ENCODE measurements around the gene RABGAP1L. TPM values are rescaled to one million over a fixed set of nuclear protein-coding genes. Genes with fewer than 3 reads are reported as not detected.

Gene RABGAP1L
- polyA plus RNA-seq, 4 donors, result 20.6 to 53.9 (median 25.1) TPM

GRCh38 chr1:174657893-174658292, 498.6 kb downstream of the RABGAP1L start:
- Histone ChIP-seq H3K27ac (ENCODE audit: low read depth in 1 of 3, low read length in 2 of 3) (no peak overlapping the region), H3K27me3 (ENCODE audit: control insufficient read depth in 3 of 3, insufficient read depth in 3 of 3, low read length in 3 of 3) (no peaks in the 10 kb centered on the region), H3K36me3 (ENCODE audit: control insufficient read depth in 3 of 3, insufficient read depth in 2 of 3, low read depth in 1 of 3, low read length in 3 of 3) (peaks cover 0 to 3% (median 0%) of the 10 kb centered on the region in 3 donors), H3K9me3 (ENCODE audit: control insufficient read depth in 2 of 2, insufficient read depth in 1 of 2, low read depth in 1 of 2, low read length in 1 of 2) (peaks cover 0 to 5% of the 10 kb centered on the region in 2 donors), H3K4me3 (ENCODE audit: low read depth in 1 of 3, low read length in 3 of 3) (no peak overlapping the region), H3K4me1 (ENCODE audit: control insufficient read depth in 3 of 3, insufficient read depth in 2 of 3, low read depth in 1 of 3, low read length in 2 of 3) (peaks cover 0 to under 1% (median 0%) of the 10 kb centered on the region in 3 donors)
- WGBS, 3 donors, result 68 to 77% (median 72%) methylated on average over 1 of the region's 1 CpG
- no peak for FAIRE-seq
- DNase-seq, result no peak

GRCh38 chr1:174659823-174660222, 500.5 kb downstream of the RABGAP1L start:
- Histone ChIP-seq H3K27ac (ENCODE audit: low read depth in 1 of 3, low read length in 2 of 3) (no peak overlapping the region), H3K4me3 (ENCODE audit: low read depth in 1 of 3, low read length in 3 of 3) (no peak overlapping the region), H3K27me3 (ENCODE audit: control insufficient read depth in 3 of 3, insufficient read depth in 3 of 3, low read length in 3 of 3) (no peaks in the 10 kb centered on the region), H3K36me3 (ENCODE audit: control insufficient read depth in 3 of 3, insufficient read depth in 2 of 3, low read depth in 1 of 3, low read length in 3 of 3) (peaks cover 0 to 3% (median 0%) of the 10 kb centered on the region in 3 donors), H3K4me1 (ENCODE audit: control insufficient read depth in 3 of 3, insufficient read depth in 2 of 3, low read depth in 1 of 3, low read length in 2 of 3) (no peaks in the 10 kb centered on the region), H3K9me3 (ENCODE audit: control insufficient read depth in 2 of 2, insufficient read depth in 1 of 2, low read depth in 1 of 2, low read length in 1 of 2) (peaks cover 0 to 5% of the 10 kb centered on the region in 2 donors)
- FAIRE-seq (no peak), DNase-seq (no peak)
- 92 to 94% (median 92%) methylated on average over 3 of the region's 3 CpGs for WGBS, 3 donors

- Histone ChIP-seq H3K36me3 (ENCODE audit: control insufficient read depth in 3 of 3, insufficient read depth in 2 of 3, low read depth in 1 of 3, low read length in 3 of 3) (peaks cover 0 to 3% (median 0%) of the 10 kb centered on the region in 3 donors), H3K9me3 (ENCODE audit: control insufficient read depth in 2 of 2, insufficient read depth in 1 of 2, low read depth in 1 of 2, low read length in 1 of 2) (peaks cover 0 to 5% of the 10 kb centered on the region in 2 donors), H3K27me3 (ENCODE audit: control insufficient read depth in 3 of 3, insufficient read depth in 3 of 3, low read length in 3 of 3) (no peaks in the 10 kb centered on the region), H3K4me3 (ENCODE audit: low read depth in 1 of 3, low read length in 3 of 3) (no peak overlapping the region), H3K27ac (ENCODE audit: low read depth in 1 of 3, low read length in 2 of 3) (no peak overlapping the region), H3K4me1 (ENCODE audit: control insufficient read depth in 3 of 3, insufficient read depth in 2 of 3, low read depth in 1 of 3, low read length in 2 of 3) (no peaks in the 10 kb centered on the region)
- no peak for DNase-seq
- no peak for FAIRE-seq
- 93 to 96% (median 95%) methylated on average over 1 of the region's 1 CpG for WGBS, 3 donors
Measured at GRCh38 chr1:174660476-174660875, 501.2 kb downstream of the RABGAP1L start.

- Histone ChIP-seq H3K4me1 (ENCODE audit: control insufficient read depth in 3 of 3, insufficient read depth in 2 of 3, low read depth in 1 of 3, low read length in 2 of 3) (no peaks in the 10 kb centered on the region), H3K36me3 (ENCODE audit: control insufficient read depth in 3 of 3, insufficient read depth in 2 of 3, low read depth in 1 of 3, low read length in 3 of 3) (peaks cover 0 to 3% (median 0%) of the 10 kb centered on the region in 3 donors), H3K27ac (ENCODE audit: low read depth in 1 of 3, low read length in 2 of 3) (no peak overlapping the region), H3K4me3 (ENCODE audit: low read depth in 1 of 3, low read length in 3 of 3) (no peak overlapping the region), H3K27me3 (ENCODE audit: control insufficient read depth in 3 of 3, insufficient read depth in 3 of 3, low read length in 3 of 3) (no peaks in the 10 kb centered on the region), H3K9me3 (ENCODE audit: control insufficient read depth in 2 of 2, insufficient read depth in 1 of 2, low read depth in 1 of 2, low read length in 1 of 2) (no peaks in the 10 kb centered on the region)
- FAIRE-seq, result no peak
- no peak for DNase-seq
- 85 to 89% (median 89%) methylated on average over 4 of the region's 4 CpGs for WGBS, 3 donors
Measured at GRCh38 chr1:174663358-174663757, 504.0 kb downstream of the RABGAP1L start.

GRCh38 chr1:174666248-174666647, 506.9 kb downstream of the RABGAP1L start:
- no peak for FAIRE-seq
- Histone ChIP-seq H3K27me3 (ENCODE audit: control insufficient read depth in 3 of 3, insufficient read depth in 3 of 3, low read length in 3 of 3) (no peaks in the 10 kb centered on the region), H3K9me3 (ENCODE audit: control insufficient read depth in 2 of 2, insufficient read depth in 1 of 2, low read depth in 1 of 2, low read length in 1 of 2) (no peaks in the 10 kb centered on the region), H3K36me3 (ENCODE audit: control insufficient read depth in 3 of 3, insufficient read depth in 2 of 3, low read depth in 1 of 3, low read length in 3 of 3) (no peaks in the 10 kb centered on the region), H3K4me3 (ENCODE audit: low read depth in 1 of 3, low read length in 3 of 3) (no peak overlapping the region), H3K4me1 (ENCODE audit: control insufficient read depth in 3 of 3, insufficient read depth in 2 of 3, low read depth in 1 of 3, low read length in 2 of 3) (no peaks in the 10 kb centered on the region), H3K27ac (ENCODE audit: low read depth in 1 of 3, low read length in 2 of 3) (no peak overlapping the region)
- WGBS, 3 donors, result 48 to 62% (median 58%) methylated on average over 3 of the region's 3 CpGs
- no peak for DNase-seq

GRCh38 chr1:174671826-174672225, 512.5 kb downstream of the RABGAP1L start:
- FAIRE-seq (no peak), DNase-seq (no peak)
- H3K27me3 ChIP-seq (ENCODE audit: control insufficient read depth in 3 of 3, insufficient read depth in 3 of 3, low read length in 3 of 3), result no peaks in the 10 kb centered on the region
- H3K4me1 ChIP-seq (ENCODE audit: control insufficient read depth in 3 of 3, insufficient read depth in 2 of 3, low read depth in 1 of 3, low read length in 2 of 3), result no peaks in the 10 kb centered on the region
- no peaks in the 10 kb centered on the region for H3K9me3 ChIP-seq (ENCODE audit: control insufficient read depth in 2 of 2, insufficient read depth in 1 of 2, low read depth in 1 of 2, low read length in 1 of 2)
- no peaks in the 10 kb centered on the region for H3K36me3 ChIP-seq (ENCODE audit: control insufficient read depth in 3 of 3, insufficient read depth in 2 of 3, low read depth in 1 of 3, low read length in 3 of 3)
- H3K27ac ChIP-seq (ENCODE audit: low read depth in 1 of 3, low read length in 2 of 3), result no peak overlapping the region
- no peak overlapping the region for H3K4me3 ChIP-seq (ENCODE audit: low read depth in 1 of 3, low read length in 3 of 3)
- 85 to 91% (median 86%) methylated on average over 2 of the region's 2 CpGs for WGBS, 3 donors

- no peaks in the 10 kb centered on the region for H3K36me3 ChIP-seq (ENCODE audit: control insufficient read depth in 3 of 3, insufficient read depth in 2 of 3, low read depth in 1 of 3, low read length in 3 of 3)
- no peaks in the 10 kb centered on the region for H3K4me1 ChIP-seq (ENCODE audit: control insufficient read depth in 3 of 3, insufficient read depth in 2 of 3, low read depth in 1 of 3, low read length in 2 of 3)
- no peak overlapping the region for H3K27ac ChIP-seq (ENCODE audit: low read depth in 1 of 3, low read length in 2 of 3)
- FAIRE-seq, result no peak
- no peaks in the 10 kb centered on the region for H3K9me3 ChIP-seq (ENCODE audit: control insufficient read depth in 2 of 2, insufficient read depth in 1 of 2, low read depth in 1 of 2, low read length in 1 of 2)
- no peaks in the 10 kb centered on the region for H3K27me3 ChIP-seq (ENCODE audit: control insufficient read depth in 3 of 3, insufficient read depth in 3 of 3, low read length in 3 of 3)
- no peak for DNase-seq
- 93 to 97% (median 97%) methylated on average over 3 of the region's 3 CpGs for WGBS, 3 donors
- no peak overlapping the region for H3K4me3 ChIP-seq (ENCODE audit: low read depth in 1 of 3, low read length in 3 of 3)
Measured at GRCh38 chr1:174676856-174677255, 517.5 kb downstream of the RABGAP1L start.

- no peak overlapping the region for H3K27ac ChIP-seq (ENCODE audit: low read depth in 1 of 3, low read length in 2 of 3)
- no peaks in the 10 kb centered on the region for H3K9me3 ChIP-seq (ENCODE audit: control insufficient read depth in 2 of 2, insufficient read depth in 1 of 2, low read depth in 1 of 2, low read length in 1 of 2)
- WGBS, 3 donors, result 96 to 98% (median 96%) methylated on average over 7 of the region's 7 CpGs
- FAIRE-seq, result no peak
- no peak for DNase-seq
- H3K36me3 ChIP-seq (ENCODE audit: control insufficient read depth in 3 of 3, insufficient read depth in 2 of 3, low read depth in 1 of 3, low read length in 3 of 3), result peaks cover 0 to 2% (median 0%) of the 10 kb centered on the region in 3 donors
- H3K27me3 ChIP-seq (ENCODE audit: control insufficient read depth in 3 of 3, insufficient read depth in 3 of 3, low read length in 3 of 3), result no peaks in the 10 kb centered on the region
- H3K4me3 ChIP-seq (ENCODE audit: low read depth in 1 of 3, low read length in 3 of 3), result no peak overlapping the region
- H3K4me1 ChIP-seq (ENCODE audit: control insufficient read depth in 3 of 3, insufficient read depth in 2 of 3, low read depth in 1 of 3, low read length in 2 of 3), result no peaks in the 10 kb centered on the region
Measured at GRCh38 chr1:174678657-174679056, 519.3 kb downstream of the RABGAP1L start.

- no peaks in the 10 kb centered on the region for H3K9me3 ChIP-seq (ENCODE audit: control insufficient read depth in 2 of 2, insufficient read depth in 1 of 2, low read depth in 1 of 2, low read length in 1 of 2)
- no peak for FAIRE-seq
- 81 to 93% (median 90%) methylated on average over 3 of the region's 3 CpGs for WGBS, 3 donors
Measured at GRCh38 chr1:174680101-174680500, 520.8 kb downstream of the RABGAP1L start.

More at GRCh38 chr1:174680101-174680500, 520.8 kb downstream of the RABGAP1L start:
- Histone ChIP-seq H3K4me3 (ENCODE audit: low read depth in 1 of 3, low read length in 3 of 3) (no peak overlapping the region), H3K4me1 (ENCODE audit: control insufficient read depth in 3 of 3, insufficient read depth in 2 of 3, low read depth in 1 of 3, low read length in 2 of 3) (no peaks in the 10 kb centered on the region), H3K36me3 (ENCODE audit: control insufficient read depth in 3 of 3, insufficient read depth in 2 of 3, low read depth in 1 of 3, low read length in 3 of 3) (peaks cover 0 to 3% (median 2%) of the 10 kb centered on the region in 3 donors), H3K27ac (ENCODE audit: low read depth in 1 of 3, low read length in 2 of 3) (no peak overlapping the region), H3K27me3 (ENCODE audit: control insufficient read depth in 3 of 3, insufficient read depth in 3 of 3, low read length in 3 of 3) (no peaks in the 10 kb centered on the region)
- DNase-seq, result no peak
